SH-SY5Y (cell line): Measurements from ENCODE around the gene KRT86.

Experiments
- GATA2 ChIP-seq: IDR thresholded peaks from 2 replicates; pipeline ENCODE4 v1.6.1; 2011; ENCODE audit warnings: mild to moderate bottlenecking, low read depth, low read length
- GATA3 ChIP-seq: IDR thresholded peaks from 2 replicates; pipeline ENCODE4 v1.6.1; 2011; ENCODE audit warnings: low read depth, mild to moderate bottlenecking, low read length, moderate library complexity

DNA sequence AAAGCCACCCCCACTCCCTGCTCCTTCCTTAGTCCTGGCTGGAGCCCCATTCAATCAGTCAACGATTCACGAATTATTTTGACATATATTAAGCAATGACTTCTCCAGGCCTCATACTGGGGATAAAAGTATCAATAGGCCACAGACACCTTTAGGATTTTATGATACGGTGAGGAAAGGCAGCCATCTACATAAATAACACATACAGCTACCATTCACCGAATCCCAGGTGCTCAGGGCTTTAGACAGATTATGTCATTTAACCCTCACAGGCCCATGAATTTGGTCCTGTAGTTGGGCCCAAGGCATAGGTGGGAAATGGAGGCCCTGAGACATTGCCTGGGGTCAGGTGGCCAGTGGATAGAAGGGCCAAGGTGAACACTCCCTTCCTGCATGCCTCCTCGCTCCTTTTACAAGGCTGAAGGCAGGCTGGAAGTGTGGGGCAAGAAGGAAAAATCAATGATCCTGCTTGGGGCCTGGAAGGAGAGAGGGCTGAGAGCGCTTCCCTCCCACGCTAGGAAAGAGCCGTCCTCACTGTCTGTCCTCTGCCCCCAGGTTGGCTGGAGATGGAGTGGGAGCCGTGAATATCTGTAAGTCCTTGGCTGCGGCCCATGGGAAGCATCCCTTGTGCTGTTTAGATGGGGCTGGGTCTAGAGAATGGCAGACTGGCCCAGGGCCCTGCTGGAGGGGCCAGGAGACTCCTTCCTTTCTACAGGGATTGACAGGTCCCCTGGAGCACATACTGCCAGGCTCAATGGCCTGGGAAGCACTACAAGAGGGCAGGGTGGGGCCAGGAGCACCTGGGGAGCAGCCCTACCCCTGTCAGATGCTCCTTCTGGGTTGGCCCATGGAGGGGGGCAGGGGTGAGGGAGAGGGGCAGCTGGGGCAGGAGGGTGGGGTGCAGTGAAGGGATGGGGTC lies 26.6 kb upstream of the KRT86 start:
- TF ChIP-seq GATA2 (no peak), GATA3 (no peak)
